ENCODE data around the gene HOXC13.

DNA sequence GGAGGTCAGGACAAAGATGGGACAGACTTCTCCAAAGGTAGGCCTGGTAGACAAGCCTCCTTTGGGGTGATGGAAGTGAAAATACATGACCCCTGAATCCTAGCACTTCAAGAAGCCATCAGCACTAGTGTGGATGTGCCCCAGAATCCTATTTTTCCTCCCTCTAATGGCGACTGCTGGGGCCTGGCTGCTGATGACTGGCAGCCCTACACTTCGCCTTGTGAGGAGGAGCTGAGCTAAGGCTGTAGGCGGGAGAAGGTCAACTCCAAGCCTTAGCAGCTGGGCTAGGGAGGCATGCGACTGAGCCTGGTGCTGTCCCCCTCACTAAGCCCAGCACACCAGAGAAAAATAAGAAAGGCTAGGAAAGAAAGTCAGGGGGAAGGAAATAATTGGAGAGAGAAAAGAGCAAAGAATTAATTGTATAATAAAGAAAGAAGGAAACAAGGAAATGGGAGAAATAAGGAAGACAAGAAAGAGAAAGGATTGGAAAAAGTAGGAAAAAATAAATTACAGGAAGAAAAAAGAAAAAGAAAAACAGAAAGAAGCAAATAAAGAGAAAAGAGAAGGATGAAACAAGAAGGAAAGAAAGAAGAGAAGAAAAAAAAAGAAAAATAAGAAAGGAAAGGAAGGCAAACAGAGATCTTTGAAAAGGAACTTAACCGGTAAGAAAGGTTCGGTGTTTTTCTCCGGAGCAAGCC lies 41.6 kb downstream of the HOXC13 start:
- TF ChIP-seq, protein P1, sequence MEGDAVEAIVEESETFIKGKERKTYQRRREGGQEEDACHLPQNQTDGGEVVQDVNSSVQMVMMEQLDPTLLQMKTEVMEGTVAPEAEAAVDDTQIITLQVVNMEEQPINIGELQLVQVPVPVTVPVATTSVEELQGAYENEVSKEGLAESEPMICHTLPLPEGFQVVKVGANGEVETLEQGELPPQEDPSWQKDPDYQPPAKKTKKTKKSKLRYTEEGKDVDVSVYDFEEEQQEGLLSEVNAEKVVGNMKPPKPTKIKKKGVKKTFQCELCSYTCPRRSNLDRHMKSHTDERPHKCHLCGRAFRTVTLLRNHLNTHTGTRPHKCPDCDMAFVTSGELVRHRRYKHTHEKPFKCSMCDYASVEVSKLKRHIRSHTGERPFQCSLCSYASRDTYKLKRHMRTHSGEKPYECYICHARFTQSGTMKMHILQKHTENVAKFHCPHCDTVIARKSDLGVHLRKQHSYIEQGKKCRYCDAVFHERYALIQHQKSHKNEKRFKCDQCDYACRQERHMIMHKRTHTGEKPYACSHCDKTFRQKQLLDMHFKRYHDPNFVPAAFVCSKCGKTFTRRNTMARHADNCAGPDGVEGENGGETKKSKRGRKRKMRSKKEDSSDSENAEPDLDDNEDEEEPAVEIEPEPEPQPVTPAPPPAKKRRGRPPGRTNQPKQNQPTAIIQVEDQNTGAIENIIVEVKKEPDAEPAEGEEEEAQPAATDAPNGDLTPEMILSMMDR (IDR thresholded peaks at IDR 0.05): no peak
- TF ChIP-seq POLR2A (IDR thresholded peaks at IDR 0.05): no peak
